GM18502 (cell line): ENCODE measurements around the gene OSBPL8.

ENCODE experiments used
- ATAC-seq: cut with Tn5 transposase; IDR thresholded peaks from one replicate; pipeline ENCODE4 v1.9.1; 2021; ENCODE audit warnings: mild to moderate bottlenecking; ENCODE audit not compliant: unreplicated experiment, poor library complexity

The OSBPL8 gene

DNA sequence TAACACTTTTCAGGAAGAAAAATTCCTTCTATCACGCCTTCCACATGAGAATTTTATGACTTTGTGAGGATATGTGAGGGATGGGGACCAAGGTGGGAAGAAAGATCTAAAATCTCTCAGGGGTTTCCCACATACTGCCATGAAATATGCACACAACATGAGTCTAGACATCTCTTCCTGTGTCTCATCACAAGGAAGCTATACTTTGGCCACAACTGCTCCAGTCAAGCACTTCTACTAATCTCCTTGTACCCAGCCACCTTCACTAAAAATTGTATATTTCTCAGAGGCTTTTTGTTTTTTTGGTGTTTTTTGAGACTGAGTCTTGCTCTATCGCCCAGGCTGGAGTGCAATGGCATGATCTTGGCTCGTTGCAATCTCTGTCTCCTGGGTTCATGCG lies 3.2 kb downstream of the OSBPL8 start:
- no peak for ATAC-seq

DNA sequence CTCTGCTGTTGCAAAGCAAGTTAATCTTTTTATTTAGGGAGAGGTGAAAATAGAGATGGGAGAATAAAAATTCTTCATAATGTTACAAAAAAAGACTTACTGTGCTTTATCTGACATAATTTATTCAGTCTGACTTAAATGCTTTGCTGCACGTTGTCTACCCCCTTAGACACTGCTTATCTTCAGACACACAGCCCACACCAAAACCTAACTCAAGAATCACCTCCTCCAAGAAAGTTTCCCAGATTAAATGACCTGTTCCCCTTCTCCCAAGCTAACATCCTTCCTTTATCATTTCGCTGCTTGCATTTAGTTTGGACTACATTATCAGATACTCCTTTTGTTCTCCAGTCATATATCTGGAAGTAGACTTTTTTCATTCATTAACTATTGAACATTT lies 3.8 kb downstream of the OSBPL8 start:
- ATAC-seq = no peak

DNA sequence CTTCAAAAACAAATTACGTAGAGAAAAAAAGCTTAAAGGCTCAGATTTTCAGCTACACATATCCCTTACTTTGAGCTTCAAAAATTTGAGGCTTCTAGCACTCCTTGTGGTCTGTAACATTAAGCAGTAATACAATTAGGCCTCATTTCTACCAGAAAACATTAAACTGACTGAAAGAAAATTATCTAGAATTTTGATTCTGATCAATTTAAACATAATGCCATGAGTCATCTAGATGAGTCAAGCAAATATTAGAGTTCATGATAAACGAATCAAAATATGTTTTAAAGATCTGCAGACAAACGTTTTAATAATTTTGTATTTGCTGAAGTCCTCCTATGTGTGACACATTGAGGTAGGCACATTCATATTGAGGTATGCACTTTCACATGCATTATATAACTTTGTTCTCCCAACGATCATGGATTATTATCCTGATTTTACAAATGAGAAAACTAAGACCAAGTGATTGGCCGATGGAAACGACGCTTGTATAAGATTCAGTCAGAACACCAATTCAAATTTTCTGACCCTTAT lies 4.3 kb downstream of the OSBPL8 start:
- ATAC-seq = no peak

DNA sequence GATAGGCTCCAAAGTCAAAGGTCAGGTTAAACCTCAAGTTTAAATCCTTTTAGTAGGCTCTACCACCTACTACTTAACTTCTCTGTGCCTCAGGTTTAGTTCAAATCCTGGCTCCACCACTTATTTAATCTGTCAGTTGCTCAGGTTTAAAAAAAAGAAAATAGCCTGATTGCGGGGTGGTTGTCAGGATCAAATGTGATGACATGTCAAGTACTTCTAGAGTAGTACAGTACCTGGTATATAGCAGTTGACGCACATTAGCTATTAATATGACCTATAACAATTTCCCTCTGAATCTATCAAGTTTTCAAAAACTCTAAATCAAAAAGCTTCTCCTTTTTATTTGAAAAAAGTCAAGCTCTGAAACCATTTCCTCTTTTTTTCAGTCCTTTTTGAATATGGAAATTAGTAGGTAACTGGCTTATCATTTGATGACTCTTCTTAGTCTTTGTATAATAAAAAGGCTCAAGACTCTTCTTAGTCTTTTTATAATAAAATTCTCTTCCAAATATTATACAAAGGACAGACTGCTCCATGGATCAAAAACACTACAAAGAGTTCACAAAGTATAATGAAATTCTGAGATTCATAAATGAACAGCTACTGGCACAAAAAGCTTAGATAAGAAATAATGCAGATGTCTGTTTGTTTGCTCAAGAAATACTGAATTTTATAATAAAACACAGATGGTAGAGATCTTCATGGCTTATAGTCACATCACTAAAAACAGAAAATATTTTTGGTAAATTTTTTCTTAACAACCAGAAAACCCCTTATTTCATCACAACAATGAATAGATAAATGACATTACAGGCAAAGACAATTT lies 5.0 kb downstream of the OSBPL8 start:
- no peak for ATAC-seq

DNA sequence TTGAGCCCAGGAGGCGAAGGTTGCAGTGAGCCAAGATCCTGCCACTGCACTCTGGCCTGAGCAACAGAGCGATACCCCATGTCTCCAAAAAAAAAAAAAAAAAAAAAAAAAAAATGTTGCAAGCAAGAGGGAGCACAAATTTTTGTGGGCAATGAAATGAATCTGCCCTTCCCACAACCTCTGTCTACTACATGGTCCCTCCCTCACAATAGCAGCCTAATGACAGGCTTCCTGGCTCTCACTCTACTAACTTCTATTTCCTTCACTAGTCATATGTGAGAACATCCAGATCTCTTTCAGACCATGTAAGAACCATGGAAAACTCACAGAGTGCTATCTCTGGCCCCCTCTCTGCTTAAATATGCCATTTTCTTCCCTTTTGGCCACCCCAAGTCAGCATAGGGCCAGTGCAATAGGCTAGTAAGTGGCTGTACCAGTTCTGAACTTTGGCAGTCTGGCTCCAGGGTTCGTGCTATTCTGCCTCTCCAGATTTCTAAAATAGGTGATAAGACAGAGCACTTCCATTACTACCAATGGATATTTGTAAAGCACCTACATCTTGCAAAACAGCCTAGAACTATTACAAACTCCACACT lies 7.1 kb downstream of the OSBPL8 start:
- no peak for ATAC-seq

DNA sequence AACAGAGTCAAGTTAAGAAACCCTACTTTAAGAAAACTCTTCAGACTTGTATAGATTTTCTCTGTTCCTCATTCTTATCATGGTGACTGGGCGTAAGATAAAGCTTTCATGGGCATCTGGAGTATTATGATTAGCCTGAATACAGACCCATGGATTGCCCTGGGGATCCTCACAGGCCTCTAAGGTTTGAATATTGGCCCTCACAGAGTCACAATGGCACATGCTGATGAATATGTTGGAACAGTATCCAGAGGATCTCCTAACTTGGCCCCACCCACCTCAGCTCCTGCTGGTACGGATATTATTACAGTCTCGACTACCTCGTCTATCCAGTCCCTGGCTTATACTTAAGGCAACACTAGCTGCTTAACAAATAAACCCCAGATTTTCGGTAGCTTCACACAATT lies 8.1 kb downstream of the OSBPL8 start:
- peak; percentile 69 for ATAC-seq

DNA sequence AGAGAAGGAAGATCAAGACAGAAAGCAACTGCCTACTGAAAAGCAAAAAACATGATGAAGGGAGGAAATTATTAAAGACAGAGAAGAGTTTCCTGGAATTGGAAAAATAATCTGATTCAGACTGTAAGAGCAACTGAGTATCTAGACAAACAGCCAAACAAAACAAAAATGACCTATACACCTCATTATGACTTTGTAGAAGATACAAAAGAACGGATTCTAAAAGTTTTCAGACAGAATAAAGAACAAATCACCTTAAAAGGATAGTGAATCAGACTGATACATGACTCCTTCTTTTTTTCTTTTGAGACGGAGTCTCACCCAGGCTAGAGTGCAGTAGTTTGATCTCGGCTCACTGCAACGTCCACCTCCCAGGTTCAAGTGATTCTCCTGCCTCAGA lies 10.4 kb downstream of the OSBPL8 start:
- no peak for ATAC-seq

DNA sequence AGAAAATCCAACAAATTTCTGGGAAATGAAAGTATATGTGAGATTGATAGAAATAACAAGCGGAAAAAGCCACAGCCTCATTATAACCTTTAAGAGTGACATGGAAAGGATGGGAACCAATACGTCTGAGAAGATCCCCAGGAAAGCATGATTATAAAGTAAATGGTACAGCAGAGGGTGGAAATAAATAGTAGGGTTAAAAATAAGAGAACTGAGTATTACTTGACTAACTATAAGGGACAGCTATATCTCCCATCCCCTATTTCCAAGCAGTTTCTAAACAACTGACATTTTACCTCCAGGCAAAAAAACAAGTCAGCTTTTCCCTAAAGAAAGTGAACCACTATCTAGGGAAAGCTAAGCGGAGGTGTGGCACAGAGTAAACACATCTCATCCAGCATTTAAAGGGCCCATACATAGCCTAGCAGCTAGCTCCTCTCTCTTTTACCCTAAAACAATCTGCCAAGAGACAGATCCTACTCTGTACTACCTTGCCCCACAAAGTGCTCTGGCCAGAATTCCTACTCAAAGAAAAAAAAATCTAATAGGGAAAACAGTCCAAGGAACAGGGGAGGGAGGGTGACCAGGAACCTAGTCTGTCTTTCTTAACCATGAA lies 11.2 kb downstream of the OSBPL8 start:
- ATAC-seq = no peak

DNA sequence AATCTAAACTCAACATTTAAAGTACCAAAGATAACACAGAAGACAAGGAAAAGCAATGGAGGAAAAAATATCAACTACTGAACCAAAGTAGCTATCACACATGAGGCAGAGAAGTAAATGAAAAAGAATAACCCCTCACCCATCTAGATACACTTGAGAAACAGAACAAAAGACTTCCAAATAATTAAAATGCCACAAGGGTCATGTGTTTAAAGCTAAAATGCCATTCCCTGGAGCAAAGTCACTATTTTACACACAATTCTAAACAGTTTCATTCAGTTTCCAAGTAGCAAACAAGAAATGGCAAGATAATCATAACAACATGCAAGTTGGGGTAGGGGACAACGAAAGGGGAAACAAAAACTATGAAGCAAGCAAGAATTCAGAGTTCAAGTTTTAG lies 12.0 kb downstream of the OSBPL8 start:
- no peak for ATAC-seq

DNA sequence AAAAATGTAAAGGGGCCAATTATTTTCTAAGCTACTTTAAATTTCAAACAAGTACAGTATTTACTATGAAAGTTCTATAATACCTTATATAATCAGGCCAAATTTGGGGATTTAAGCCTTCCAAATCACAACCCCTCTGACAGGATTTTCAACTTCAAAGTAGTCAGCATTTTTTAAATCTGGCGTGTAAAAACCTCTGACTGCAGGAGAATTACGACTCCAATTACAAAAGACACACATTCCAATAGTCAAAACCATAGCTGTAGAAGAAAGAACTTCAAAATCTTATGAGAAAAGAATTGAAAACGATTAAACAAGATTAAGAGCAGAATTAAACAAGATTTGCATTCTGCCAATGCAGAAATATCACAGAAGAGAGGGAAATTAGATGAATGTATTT lies 12.7 kb downstream of the OSBPL8 start:
- ATAC-seq = no peak

DNA sequence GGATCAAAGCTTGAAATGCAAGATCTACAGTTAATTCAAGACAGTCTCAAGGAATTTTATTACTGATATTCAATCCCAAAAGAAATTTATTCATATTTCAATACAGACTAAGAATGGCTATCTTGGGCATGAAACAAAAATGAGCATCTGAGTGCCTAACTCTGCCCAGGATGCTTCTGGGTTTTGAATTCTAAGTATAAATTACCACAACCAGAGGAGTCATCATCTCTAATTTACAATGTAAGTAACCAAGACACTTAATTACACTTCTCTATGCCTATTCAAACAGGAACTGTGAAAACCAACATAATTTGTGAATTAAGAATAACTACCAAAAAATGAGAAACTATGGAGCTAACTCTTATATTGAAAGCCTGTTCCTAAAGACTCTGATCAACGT lies 14.1 kb downstream of the OSBPL8 start:
- no peak for ATAC-seq

DNA sequence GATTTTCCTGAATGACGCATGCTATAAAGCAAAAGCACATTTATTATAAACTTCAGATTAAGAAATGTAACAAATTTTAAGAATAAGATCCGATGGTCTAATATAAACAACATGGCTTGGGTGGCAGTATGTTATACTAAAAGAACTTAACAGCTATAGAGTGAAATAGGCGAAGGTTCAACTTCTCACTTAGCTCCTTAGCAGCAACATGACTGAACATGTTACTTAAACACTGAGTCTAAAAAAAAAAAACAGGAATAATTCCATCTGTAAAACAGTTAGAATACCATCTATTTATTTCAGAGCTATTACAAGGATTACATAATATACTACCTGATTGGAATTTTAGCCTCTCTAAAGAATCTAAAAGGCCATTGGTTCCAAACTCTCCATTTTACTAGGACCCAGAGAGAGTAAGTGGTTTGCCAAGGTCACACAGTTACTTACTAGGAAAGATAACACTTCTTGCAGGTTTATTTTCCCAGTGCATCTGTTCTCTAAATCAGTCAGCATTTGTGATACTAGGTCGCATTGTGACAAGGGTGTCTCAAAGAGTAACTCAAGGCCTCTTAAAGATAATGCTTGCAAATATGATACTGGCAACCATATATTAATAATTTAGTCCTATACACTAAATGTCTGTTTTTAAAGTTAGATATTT lies 14.8 kb downstream of the OSBPL8 start:
- ATAC-seq = no peak

DNA sequence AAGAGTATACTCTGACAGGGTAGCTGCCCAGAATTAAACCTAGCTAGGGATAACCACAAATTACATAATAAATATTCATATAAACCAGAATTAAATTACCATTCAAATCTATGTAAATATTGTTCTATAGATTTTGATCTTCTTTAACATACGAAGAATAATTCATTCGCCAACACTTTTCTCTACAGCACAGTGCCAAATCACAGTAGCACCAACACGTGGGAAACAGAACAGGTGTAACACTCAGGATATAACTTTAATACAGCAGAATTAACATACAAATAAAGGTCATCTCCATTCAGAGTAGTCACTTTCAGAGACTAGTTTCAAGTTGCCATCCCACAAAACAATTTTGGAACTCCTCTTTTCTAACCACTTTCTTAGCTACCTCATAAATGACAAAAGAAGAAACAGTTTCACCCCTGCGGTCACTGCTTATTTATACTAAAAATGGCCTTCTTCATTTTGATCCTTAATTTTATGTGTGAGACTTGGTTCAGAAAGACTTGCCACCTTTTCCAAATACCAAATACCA lies 15.7 kb downstream of the OSBPL8 start:
- no peak for ATAC-seq

DNA sequence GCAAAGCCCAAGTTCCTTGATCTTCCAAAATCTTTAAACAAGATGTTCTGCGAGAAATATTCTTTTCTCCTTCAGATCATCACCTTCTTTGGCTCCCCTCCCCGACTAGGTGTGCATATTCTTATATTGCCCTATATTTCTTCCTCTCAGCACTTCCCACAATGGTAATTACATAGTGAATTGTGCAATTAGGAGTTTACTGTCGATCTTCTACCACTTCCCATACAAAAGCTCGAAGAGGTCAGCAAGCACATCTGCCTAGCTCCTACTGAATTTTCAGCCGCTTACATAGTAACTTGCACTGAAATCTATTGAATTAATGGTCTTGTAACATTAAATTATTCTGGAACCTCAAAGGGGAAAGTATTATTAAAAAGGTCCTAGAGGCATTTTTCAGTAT lies 16.7 kb downstream of the OSBPL8 start:
- ATAC-seq = no peak

DNA sequence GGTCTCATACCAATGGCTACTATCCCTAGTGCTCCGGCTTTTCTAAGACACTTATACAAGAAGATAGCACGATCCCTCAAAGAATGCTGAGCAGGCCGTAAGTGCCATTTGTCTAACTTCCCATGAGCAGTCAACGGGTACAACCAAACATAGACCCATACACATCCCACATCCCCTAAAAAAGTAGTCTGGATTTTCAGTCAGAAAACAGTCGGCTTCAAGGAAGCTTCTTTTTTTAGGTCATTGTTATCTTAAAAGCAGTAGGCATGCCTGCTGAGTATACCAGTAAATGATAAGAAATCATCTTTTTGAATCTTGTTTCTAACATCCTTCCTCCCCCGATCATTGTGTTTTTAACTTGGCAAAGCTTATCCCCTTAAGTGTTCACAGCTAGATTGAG lies 19.8 kb downstream of the OSBPL8 start:
- no peak for ATAC-seq

DNA sequence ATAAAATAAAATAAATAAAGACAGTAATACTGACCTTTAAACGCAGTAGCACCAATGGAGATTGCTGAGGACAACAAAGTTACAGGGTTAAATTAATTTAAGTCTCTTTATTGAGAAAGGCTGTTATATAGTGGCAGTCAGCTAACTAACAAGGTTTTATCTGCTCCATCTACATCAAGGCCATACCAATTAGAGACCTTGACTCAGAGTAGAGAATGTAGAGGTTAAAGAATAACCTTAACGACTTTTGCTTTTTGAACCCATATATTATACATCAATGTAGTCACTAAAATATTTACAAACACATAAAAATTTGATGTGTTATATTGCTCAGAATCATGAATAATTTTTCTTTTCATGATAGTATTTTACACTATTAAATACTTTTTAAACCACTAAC lies 21.6 kb downstream of the OSBPL8 start:
- no peak for ATAC-seq

DNA sequence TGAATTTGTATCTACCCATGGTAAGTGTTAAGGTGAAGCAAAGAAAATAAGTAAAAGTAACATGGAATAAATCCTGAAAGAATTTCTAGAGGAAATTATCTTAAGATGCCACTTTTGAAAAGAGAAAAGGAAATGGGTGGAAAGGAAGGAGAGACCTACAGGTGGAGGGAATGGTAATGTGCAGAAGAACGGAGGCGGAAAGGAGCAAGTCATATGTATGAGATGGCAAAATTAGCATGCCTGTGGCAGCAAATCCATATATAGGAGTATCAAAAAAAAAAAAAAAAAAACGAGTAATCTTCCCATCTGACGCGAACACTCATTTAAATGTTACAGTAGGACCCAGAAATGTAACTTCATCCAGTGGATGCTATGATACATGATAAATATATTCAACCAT lies 23.0 kb downstream of the OSBPL8 start:
- no peak for ATAC-seq

DNA sequence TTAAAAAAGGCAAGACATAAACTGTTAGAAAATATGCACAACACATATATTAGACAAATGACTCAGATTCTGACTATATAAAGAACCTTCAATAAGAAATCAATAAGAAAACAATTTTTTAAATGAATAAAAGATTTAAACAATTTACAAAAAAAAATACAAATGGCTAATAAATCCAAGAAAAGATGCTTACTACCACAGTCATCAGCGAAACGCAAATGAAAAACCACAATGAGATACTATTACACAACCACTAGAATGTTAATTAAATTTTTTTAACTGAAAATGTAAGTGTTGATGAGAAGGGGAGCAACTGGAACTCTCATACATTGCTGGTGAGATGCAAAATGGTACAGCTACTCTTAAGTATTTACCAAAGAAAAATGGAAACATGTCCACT lies 24.4 kb downstream of the OSBPL8 start:
- no peak for ATAC-seq

DNA sequence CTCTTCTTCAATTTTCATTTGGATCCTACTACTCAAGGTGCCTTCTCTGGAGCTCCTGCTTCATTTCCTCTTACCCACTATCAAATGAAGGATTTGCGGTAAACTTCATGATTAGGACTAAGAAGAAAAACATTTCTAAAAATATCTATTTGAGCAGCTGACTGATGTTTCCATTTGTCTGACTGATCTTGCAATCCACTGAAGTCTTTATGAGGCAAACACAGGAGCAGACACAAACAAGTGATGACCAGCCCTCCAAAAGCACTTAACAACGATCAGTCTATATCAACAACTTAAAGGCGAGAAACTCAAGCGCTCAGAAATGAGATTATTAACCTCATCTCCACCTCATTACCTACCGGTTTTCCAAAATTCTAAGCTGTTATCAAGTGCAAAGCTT lies 26.2 kb downstream of the OSBPL8 start:
- no peak for ATAC-seq

DNA sequence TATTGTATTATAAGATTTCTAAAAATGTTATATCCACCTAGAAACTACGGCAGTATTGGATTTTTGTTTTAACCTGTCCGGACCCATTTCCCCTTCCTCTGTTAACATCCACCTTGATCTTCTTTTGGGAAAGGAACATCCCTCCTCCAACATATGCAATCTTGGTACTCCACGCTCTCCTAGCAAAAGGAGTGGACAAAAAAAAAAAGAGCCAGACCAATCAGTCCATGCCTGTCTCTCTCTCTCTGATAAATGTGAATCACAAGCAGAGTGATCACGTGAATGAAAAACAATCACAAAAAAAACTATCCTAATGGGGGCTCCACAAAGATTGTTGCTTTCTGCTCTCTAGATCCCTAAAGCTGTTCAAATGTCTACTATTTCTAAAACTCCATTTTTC lies 27.1 kb downstream of the OSBPL8 start:
- no peak for ATAC-seq

DNA sequence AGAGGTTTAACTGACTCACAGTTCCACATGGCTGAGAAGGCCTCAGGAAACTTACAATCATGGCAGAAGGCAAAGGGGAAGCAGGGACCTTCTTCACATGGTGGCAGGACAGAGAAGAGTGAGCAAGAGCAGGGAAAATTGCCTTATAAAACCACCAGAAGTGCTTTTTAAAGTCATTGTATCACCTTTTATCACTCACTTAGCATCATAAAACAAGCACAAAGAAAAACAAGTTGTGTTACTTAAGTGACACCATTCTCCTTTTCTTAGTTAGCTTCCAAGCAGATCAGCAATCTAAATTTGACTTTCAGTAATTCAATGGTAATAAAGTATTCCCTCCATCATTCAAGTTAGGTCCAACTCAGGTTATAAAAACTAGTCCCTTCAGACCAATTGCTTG lies 28.5 kb downstream of the OSBPL8 start:
- ATAC-seq = no peak
